Choroid plexus epithelial cell (primary cell): ENCODE data around the gene PRMT3.
A peak's percentile ranks its signal among the peaks of the same experiment; 100 is the strongest.

Experiments
- DNase-seq: peaks from one replicate; pipeline ENCODE4 v3.0.0-alpha.2; 2010; ENCODE audit warnings: low read depth
- H3K4me3 ChIP-seq: 2 replicates; pipeline ENCODE4 v1.5.1; 2011; ENCODE audit warnings: low read depth, mild to moderate bottlenecking, control low read depth, low read length, moderate library complexity
- CTCF ChIP-seq: conservative IDR thresholded peaks from 2 replicates; pipeline ENCODE4 v1.5.1; 2011; ENCODE audit warnings: low read depth, mild to moderate bottlenecking, control low read depth, inconsistent platforms, low read length, moderate library complexity

The PRMT3 gene

GRCh38 chr11:20488352-20488751 lies 100.8 kb downstream of the PRMT3 start:
- no peak for TF ChIP-seq CTCF
- DNase-seq: no peak
- H3K4me3 ChIP-seq: no peak overlapping the region

- DNase-seq: no peak
- no peak for TF ChIP-seq CTCF
- no peak overlapping the region for H3K4me3 ChIP-seq
These were observed 102.4 kb downstream of the PRMT3 start for GRCh38 chr11:20489948-20490347.

- peak; percentile 3 for DNase-seq
- no peak for TF ChIP-seq CTCF
- H3K4me3 ChIP-seq: no peak overlapping the region
These were observed 105.8 kb downstream of the PRMT3 start for GRCh38 chr11:20493340-20493739.

- no peak overlapping the region for H3K4me3 ChIP-seq
- no peak for TF ChIP-seq CTCF
- DNase-seq: no peak
These were observed 109.7 kb downstream of the PRMT3 start for GRCh38 chr11:20497124-20497792.

GRCh38 chr11:20501252-20501651 lies 113.7 kb downstream of the PRMT3 start:
- DNase-seq: no peak
- H3K4me3 ChIP-seq: no peak overlapping the region
- no peak for TF ChIP-seq CTCF

- no peak for TF ChIP-seq CTCF
- no peak for DNase-seq
- H3K4me3 ChIP-seq: no peak overlapping the region
These were observed 114.5 kb downstream of the PRMT3 start for GRCh38 chr11:20501971-20502370.

GRCh38 chr11:20511982-20512381 lies 124.5 kb downstream of the PRMT3 start:
- TF ChIP-seq CTCF: no peak
- H3K4me3 ChIP-seq: no peak overlapping the region
- no peak for DNase-seq
